ENCODE results near the gene ZBTB20. TPM values are rescaled to one million over a fixed set of nuclear protein-coding genes. Genes with fewer than 3 reads are reported as not detected.

ZBTB20 gene
- total and polyA plus RNA-seq, 5 experiments from 2014 or later, result 16.5 to 50.8 (median 22.0) TPM

- H3K27ac Mint-ChIP-seq, result peak overlapping the region in 5 of 10 donors; percentile 23 to 91 (median 61)
- peaks cover 2 to 57% (median 16%) of the 10 kb centered on the region in 4 donors for H3K4me1 Mint-ChIP-seq
- peak overlapping the region in 2 of 10 donors; percentile 27 to 57 for H3K4me3 Mint-ChIP-seq
- H3K36me3 Mint-ChIP-seq, result peaks cover 0 to 8% (median 7%) of the 10 kb centered on the region in 3 donors
- no peaks in the 10 kb centered on the region for H3K9me3 Mint-ChIP-seq
- no peak for ATAC-seq
- POLR2A ChIA-PET, result no interaction called here
- no peak for DNase-seq
- no peaks in the 10 kb centered on the region for H3K27me3 Mint-ChIP-seq
Observed at GRCh38 chr3:114323546-114324254, 823.4 kb downstream of the ZBTB20 start.

GRCh38 chr3:114320246-114320645 is 826.8 kb downstream of the ZBTB20 start:
- Mint-ChIP-seq H3K4me1 (peaks cover 2 to 57% (median 14%) of the 10 kb centered on the region in 4 donors), H3K4me3 (no peak overlapping the region), H3K27ac (peak overlapping the region in 1 of 10 donors; percentile 21), H3K27me3 (no peaks in the 10 kb centered on the region), H3K9me3 (no peaks in the 10 kb centered on the region), H3K36me3 (peaks cover 0 to 9% (median 8%) of the 10 kb centered on the region in 3 donors)
- no peak for DNase-seq
- ATAC-seq, result no peak
- POLR2A ChIA-PET, result no interaction called here

DNA sequence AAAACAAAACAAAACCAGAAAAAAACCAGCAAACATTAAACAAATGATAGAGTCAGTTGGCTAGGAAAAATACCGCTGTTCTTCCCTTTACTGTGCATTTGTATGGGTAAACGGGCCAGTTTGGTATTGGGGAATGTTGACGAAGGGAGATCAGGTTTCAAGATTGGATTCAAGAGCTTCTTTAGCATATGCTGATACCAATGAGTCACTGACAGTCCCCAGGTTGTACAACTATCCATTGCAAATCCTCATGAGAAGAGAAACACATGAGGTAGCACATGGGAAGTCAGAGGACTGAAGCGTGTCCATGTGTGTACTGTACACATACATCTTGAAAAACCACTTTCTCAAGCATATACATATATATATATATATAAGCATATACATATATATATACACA is 827.6 kb downstream of the ZBTB20 start:
- Mint-ChIP-seq H3K4me1 (peaks cover 5 to 54% (median 14%) of the 10 kb centered on the region in 4 donors), H3K4me3 (no peak overlapping the region), H3K27ac (peak overlapping the region in 3 of 10 donors; percentile 4 to 58 (median 16)), H3K36me3 (peaks cover 0 to 12% (median 2%) of the 10 kb centered on the region in 3 donors), H3K9me3 (no peaks in the 10 kb centered on the region), H3K27me3 (no peaks in the 10 kb centered on the region)
- no peak for DNase-seq
- no peak for ATAC-seq
- POLR2A ChIA-PET, result no interaction called here

DNA sequence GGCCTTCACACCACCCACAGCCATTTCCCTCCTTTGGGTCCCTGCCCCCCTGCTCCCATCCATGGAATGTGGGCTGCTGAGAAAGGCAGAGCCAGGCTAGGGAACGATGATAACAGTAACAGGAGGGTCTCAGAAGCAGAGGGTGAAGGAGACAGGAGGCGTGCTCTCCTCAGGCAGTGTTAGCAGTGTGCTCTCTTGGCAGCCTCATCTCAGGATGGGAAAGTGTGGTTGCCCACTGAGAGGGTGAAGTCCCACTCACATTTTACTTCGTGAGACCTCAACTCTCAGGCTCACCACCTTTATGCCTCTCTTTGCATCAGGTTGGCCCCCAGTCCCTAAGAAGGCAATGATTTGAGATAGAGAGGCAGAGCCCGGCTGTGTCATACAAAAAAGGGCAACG is 828.8 kb downstream of the ZBTB20 start:
- peak overlapping the region in 1 of 10 donors; percentile 26 for H3K4me3 Mint-ChIP-seq
- peak overlapping the region in 2 of 10 donors; percentile 31 to 71 for H3K27ac Mint-ChIP-seq
- POLR2A ChIA-PET, result interaction anchor here (0.7 kb wide), 1 partner anchor 95 kb away, joined by 4 read pairs; no protein-coding TSS in a partner anchor
- no peaks in the 10 kb centered on the region for H3K9me3 Mint-ChIP-seq
- DNase-seq (no peak), ATAC-seq (no peak)
- peaks cover 7 to 53% (median 19%) of the 10 kb centered on the region in 4 donors for H3K4me1 Mint-ChIP-seq
- H3K36me3 Mint-ChIP-seq, result peaks cover 0 to 12% (median 1%) of the 10 kb centered on the region in 3 donors
- no peaks in the 10 kb centered on the region for H3K27me3 Mint-ChIP-seq

- DNase-seq (no peak), ATAC-seq (no peak)
- Mint-ChIP-seq H3K27ac (peak overlapping the region in 3 of 10 donors; percentile 17 to 58 (median 34)), H3K9me3 (no peaks in the 10 kb centered on the region), H3K4me1 (peaks cover 6 to 51% (median 23%) of the 10 kb centered on the region in 4 donors), H3K27me3 (no peaks in the 10 kb centered on the region), H3K36me3 (peaks cover 0 to 8% (median 0%) of the 10 kb centered on the region in 3 donors), H3K4me3 (no peak overlapping the region)
- POLR2A ChIA-PET, result no interaction called here
Observed at GRCh38 chr3:114314282-114314681, 832.8 kb downstream of the ZBTB20 start.

DNA sequence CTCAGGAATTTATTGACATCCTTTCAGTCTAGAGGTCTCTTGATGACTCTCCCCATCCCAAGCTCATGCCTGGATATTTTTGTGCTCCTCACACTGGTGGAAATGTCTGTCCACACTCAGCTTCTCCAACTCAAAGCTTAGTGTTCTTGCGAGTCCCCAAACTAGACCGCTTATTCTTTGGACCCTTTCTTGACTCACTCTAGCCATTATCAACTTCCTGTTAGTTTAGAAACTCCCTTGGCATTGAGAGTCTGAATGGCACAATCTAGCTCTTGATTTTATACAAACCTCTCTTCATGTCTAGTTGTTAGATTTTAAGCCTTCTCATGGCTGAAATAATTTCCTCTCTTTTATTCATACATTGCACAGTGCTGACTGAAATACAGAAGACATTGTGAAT is 833.7 kb downstream of the ZBTB20 start:
- no peak overlapping the region for H3K4me3 Mint-ChIP-seq
- POLR2A ChIA-PET, result no interaction called here
- H3K9me3 Mint-ChIP-seq, result no peaks in the 10 kb centered on the region
- peaks cover 0 to 8% (median 0%) of the 10 kb centered on the region in 3 donors for H3K36me3 Mint-ChIP-seq
- peak overlapping the region in 3 of 10 donors; percentile 34 to 73 (median 63) for H3K27ac Mint-ChIP-seq
- H3K4me1 Mint-ChIP-seq, result peaks cover 11 to 52% (median 31%) of the 10 kb centered on the region in 4 donors
- no peaks in the 10 kb centered on the region for H3K27me3 Mint-ChIP-seq
- ATAC-seq (no peak), DNase-seq (no peak)

- peaks cover 0 to 5% (median 2%) of the 10 kb centered on the region in 3 donors for H3K36me3 Mint-ChIP-seq
- no peak for ATAC-seq
- H3K4me1 Mint-ChIP-seq, result peaks cover 14 to 52% (median 42%) of the 10 kb centered on the region in 4 donors
- DNase-seq, result no peak
- POLR2A ChIA-PET, result no interaction called here
- peak overlapping the region in 3 of 10 donors; percentile 45 to 84 (median 55) for H3K27ac Mint-ChIP-seq
- H3K9me3 Mint-ChIP-seq, result no peaks in the 10 kb centered on the region
- H3K4me3 Mint-ChIP-seq, result no peak overlapping the region
- peaks cover 0 to 1% (median 0%) of the 10 kb centered on the region in 5 donors for H3K27me3 Mint-ChIP-seq
Observed at GRCh38 chr3:114310695-114311094, 836.4 kb downstream of the ZBTB20 start.

- Mint-ChIP-seq H3K27me3 (peaks cover 0 to 8% (median 1%) of the 10 kb centered on the region in 5 donors), H3K4me3 (peak overlapping the region in 9 of 10 donors; percentile 3 to 71 (median 34)), H3K9me3 (no peaks in the 10 kb centered on the region), H3K27ac (peak overlapping the region; percentile 51 to 98 (median 88)), H3K36me3 (peaks cover 0 to 4% (median 2%) of the 10 kb centered on the region in 3 donors), H3K4me1 (peaks cover 12 to 43% (median 34%) of the 10 kb centered on the region in 4 donors)
- DNase-seq, result peak in 4 of 10 donors; percentile 14 to 31 (median 27)
- peak; percentile 90 to 93 for ATAC-seq
- POLR2A ChIA-PET, result interaction anchor here (2.2 kb wide), 1 partner anchor 95 kb away, joined by 12 read pairs; no protein-coding TSS in a partner anchor
Observed at GRCh38 chr3:114308830-114309229, 838.3 kb downstream of the ZBTB20 start.

- POLR2A ChIA-PET, result interaction anchor here (2.2 kb wide), 1 partner anchor 95 kb away, joined by 12 read pairs; no protein-coding TSS in a partner anchor
- peaks cover 0 to 8% (median 1%) of the 10 kb centered on the region in 5 donors for H3K27me3 Mint-ChIP-seq
- peak; percentile 24 to 33 for ATAC-seq
- peak overlapping the region; percentile 51 to 98 (median 88) for H3K27ac Mint-ChIP-seq
- H3K4me1 Mint-ChIP-seq, result peaks cover 12 to 38% (median 30%) of the 10 kb centered on the region in 4 donors
- H3K4me3 Mint-ChIP-seq, result peak overlapping the region in 8 of 10 donors; percentile 3 to 71 (median 36)
- no peaks in the 10 kb centered on the region for H3K9me3 Mint-ChIP-seq
- peaks cover 0 to 4% (median 2%) of the 10 kb centered on the region in 3 donors for H3K36me3 Mint-ChIP-seq
- no peak for DNase-seq
Observed at GRCh38 chr3:114308377-114308776, 838.7 kb downstream of the ZBTB20 start.

DNA sequence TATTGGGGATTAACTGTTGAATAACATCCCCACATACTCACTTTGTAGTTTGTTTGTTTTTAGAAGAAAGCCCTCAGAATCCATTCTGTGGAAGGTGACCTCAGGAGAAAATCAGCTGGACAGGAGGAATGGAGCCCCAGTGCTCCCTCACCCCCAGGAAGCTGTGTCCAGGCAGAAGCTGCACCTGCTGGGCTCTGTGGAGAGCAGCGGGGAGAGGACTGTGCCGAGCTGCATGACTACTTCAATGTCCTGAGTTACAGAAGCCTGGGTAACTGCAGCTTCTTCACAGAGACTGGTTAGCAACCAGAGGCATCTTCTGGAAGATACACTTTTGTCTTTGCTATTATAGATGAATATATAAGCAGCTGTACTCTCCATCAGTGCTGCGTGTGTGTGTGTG is 839.3 kb downstream of the ZBTB20 start:
- H3K36me3 Mint-ChIP-seq, result peaks cover 0 to 4% (median 2%) of the 10 kb centered on the region in 3 donors
- DNase-seq (no peak), ATAC-seq (peak in 1 of 2 donors; percentile 35)
- H3K27ac Mint-ChIP-seq, result peak overlapping the region in 9 of 10 donors; percentile 51 to 98 (median 89)
- POLR2A ChIA-PET, result interaction anchor here (0.8 to 2.2 kb wide), 2 partner anchors 20 to 94 kb away, joined by 3 to 12 read pairs; no protein-coding TSS in a partner anchor
- peaks cover 12 to 34% (median 30%) of the 10 kb centered on the region in 4 donors for H3K4me1 Mint-ChIP-seq
- H3K4me3 Mint-ChIP-seq, result peak overlapping the region in 7 of 10 donors; percentile 18 to 71 (median 64)
- H3K9me3 Mint-ChIP-seq, result no peaks in the 10 kb centered on the region
- peaks cover 0 to 8% (median 1%) of the 10 kb centered on the region in 5 donors for H3K27me3 Mint-ChIP-seq

DNA sequence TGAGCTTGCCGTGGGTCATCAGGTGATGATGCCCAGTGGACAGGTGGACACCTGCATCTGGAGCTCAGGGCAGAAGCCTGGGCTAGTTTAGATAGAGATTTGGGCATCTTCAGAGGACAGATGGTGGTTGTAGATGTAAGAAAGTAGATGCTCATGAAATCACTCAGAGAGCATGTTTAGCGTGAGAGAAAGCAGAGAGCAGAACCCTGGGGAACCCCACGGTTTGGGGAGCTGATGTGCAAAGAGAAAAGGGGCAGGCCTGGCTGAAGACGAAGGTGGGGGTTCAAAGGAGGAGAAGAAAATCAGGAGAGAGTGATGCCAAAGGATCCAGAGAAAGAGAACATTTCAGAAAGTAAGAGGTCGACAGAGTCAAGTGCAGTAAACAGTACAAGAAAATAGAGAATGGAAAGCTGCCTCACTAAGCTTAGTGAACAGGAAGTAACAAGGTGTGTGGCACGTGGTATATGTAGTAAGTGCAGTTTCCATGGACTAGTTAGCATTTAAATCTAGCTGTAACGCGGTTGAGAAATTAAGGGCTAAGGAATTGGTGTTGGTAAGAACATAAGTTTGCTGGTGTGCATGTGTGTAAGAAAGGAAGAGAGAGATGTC is 839.8 kb downstream of the ZBTB20 start:
- peak; percentile 44 to 58 for ATAC-seq
- Mint-ChIP-seq H3K4me1 (peaks cover 12 to 34% (median 30%) of the 10 kb centered on the region in 4 donors), H3K4me3 (peak overlapping the region in 8 of 10 donors; percentile 18 to 68 (median 60)), H3K27ac (peak overlapping the region; percentile 0 to 98 (median 88)), H3K27me3 (peaks cover 0 to 8% (median 1%) of the 10 kb centered on the region in 5 donors), H3K9me3 (no peaks in the 10 kb centered on the region), H3K36me3 (peaks cover 0 to 4% (median 2%) of the 10 kb centered on the region in 3 donors)
- POLR2A ChIA-PET, result interaction anchor here (0.8 to 2.2 kb wide), 3 partner anchors 16 to 94 kb away, joined by 3 to 12 read pairs (median 5); no protein-coding TSS in a partner anchor
- peak in 1 of 10 donors; percentile 32 for DNase-seq

DNA sequence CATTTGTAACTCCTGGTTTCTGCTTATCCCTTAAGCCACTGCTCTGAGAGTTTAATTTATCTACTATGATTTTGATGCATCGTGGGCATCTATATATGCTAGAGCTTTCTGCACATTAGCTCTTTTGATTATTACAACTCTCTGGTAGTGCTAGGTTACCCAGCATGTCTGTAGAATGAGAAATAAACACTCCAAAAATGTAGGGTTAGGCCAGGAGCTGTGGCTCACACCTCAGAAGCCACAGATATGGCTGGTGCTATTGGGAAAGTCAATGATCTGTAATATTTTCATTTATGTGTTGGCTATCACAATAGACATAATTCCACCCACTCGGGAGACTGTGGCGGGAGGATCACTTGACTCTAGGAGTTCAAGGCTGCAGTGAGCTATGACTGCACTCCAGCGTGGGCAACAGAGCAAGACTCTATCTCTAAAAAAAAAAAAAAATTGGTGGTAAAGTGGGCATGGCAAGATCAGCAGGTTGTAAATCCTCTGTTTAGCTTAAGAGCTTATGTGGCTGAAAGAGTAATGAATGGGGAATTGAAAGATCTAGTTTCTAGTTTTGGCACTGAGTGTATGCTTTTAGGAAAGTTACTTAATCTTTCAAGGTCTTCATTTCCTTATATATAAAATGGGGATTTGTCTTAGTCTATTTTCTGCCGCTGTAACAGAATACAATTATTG is 847.0 kb downstream of the ZBTB20 start:
- ATAC-seq (no peak), DNase-seq (no peak)
- H3K4me1 Mint-ChIP-seq, result peaks cover 0 to 43% (median 10%) of the 10 kb centered on the region in 4 donors
- peak overlapping the region in 5 of 10 donors; percentile 12 to 92 (median 46) for H3K27ac Mint-ChIP-seq
- POLR2A ChIA-PET, result interaction anchor here (2.0 kb wide), 1 partner anchor 86 kb away, joined by 21 read pairs; no protein-coding TSS in a partner anchor
- peak overlapping the region in 3 of 10 donors; percentile 6 to 80 (median 13) for H3K4me3 Mint-ChIP-seq
- no peaks in the 10 kb centered on the region for H3K9me3 Mint-ChIP-seq
- H3K27me3 Mint-ChIP-seq, result peaks cover 0 to under 1% (median 0%) of the 10 kb centered on the region in 5 donors
- H3K36me3 Mint-ChIP-seq, result no peaks in the 10 kb centered on the region
